HG03439 (cell line): ENCODE data around the gene AGTRAP.

Experiments used
- ATAC-seq: cut with Tn5 transposase; IDR thresholded peaks from one replicate; pipeline ENCODE4 v1.9.1; 2021; ENCODE audit warnings: mild to moderate bottlenecking, moderate library complexity; ENCODE audit not compliant: unreplicated experiment

AGTRAP gene

DNA sequence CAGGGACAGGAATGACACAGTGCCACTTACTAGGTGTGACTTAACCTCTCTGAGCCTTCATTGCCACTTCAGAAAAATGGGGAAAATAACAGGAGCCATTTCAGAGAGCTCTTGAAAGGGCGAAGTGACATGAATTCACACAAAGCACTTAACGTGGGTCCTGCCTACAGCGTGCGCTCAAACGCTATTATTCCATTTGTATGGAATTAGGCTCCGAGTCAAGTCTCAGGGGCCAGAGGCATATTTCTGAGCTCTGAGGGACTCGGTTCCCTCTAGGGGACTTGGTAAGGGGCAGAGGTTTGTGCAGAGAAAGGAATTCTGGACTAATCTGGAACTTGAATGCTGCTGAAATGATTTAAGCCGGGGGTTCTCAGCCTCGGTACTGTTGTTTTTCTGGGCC, 30.3 kb upstream of the AGTRAP start:
- ATAC-seq, result no peak

DNA sequence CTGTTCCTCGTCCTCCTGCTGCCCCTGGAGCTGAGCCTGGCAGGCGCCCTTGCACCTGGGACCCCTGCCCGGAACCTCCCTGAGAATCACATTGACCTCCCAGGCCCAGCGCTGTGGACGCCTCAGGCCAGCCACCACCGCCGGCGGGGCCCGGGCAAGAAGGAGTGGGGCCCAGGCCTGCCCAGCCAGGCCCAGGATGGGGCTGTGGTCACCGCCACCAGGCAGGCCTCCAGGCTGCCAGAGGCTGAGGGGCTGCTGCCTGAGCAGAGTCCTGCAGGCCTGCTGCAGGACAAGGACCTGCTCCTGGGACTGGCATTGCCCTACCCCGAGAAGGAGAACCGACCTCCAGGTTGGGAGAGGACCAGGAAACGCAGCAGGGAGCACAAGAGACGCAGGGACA, 29.6 kb upstream of the AGTRAP start:
- no peak for ATAC-seq

DNA sequence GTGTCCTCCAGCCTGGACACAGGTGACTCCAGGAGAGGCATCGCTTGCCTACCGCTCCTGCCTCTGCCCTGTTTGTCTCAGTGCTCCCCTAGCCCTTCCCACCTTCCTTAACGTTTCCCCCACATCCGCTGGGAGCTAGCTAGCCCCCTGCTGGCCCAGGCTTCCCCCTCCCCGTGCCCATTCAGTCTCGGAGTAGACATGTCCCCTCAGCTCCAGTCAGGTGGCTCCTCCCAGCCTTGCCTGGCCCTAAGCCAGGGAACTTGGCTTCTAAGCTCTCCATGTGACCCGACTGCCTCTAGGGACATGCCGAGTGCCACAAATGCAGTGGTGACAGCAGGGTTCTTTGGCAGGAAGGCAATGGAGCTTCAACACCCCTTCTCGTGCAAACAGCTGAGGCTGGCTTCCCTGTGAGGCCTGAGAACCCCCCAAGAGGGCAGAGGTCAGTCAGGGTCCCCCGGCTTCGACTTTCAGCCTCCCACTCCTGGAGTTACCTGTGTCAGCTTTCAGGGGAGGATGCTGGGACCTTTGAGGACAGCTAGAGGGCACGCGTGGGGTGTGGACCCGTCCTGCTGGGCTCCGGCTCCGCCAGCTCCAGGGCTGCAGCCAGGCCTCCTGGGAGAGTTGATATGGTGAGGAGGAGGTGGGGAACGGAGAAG, 28.2 kb upstream of the AGTRAP start:
- ATAC-seq, result no peak

DNA sequence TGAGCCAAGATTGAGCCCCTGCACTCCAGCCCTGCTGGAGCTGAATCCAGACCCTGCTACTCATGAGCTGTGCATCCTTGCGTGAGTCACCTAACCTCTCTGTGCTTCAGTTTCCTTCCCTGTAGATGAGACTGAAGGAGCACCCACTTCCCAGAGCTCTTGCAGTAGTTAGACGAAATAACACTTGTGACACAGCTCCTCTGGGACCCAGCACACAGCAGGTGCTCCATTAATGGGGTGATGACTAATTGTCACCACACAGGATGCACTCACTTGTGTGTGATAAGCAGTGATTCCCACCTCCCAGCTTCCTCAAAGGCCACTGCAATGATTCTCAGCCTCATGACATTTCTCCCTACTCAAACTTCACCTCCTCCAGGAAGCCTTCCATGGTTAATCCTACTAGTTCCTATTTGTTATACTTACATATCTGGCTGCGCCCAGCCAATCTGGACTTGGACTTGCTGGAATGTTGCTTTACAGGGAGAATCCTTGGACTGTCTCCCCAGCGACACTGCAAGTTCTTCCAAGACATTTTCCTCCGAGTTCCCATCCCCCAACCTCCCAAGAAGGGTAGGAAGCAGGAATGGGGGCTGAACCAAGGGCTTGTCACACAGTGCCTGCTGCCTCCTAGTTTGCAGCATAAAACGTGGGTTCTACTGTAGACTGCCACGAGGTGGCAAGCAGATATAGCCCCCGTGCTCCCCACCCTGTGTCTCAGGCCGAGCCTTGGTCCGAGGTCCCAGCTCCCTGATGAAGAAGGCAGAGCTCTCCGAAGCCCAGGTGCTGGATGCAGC, 27.2 kb upstream of the AGTRAP start:
- no peak for ATAC-seq

DNA sequence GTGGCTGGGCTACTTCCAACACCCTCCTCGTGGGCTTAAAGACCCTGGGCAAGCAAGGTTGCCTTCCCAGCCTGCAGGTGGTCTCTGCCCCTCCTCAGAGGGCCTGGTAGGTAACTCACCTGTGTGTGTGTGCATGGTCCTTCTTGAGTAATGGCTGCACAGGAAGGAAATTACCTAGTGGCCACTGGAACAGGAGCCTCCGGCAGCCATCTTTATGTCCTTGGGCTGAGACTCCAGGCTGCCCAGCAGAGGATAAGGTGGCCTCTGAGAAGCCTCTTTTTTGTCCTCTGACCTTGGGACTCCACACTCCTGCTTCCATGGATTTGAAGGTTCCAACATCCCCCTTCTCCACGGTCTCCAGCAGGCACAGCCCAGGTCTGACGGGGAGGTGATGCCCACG, 24.4 kb upstream of the AGTRAP start:
- ATAC-seq, result no peak

DNA sequence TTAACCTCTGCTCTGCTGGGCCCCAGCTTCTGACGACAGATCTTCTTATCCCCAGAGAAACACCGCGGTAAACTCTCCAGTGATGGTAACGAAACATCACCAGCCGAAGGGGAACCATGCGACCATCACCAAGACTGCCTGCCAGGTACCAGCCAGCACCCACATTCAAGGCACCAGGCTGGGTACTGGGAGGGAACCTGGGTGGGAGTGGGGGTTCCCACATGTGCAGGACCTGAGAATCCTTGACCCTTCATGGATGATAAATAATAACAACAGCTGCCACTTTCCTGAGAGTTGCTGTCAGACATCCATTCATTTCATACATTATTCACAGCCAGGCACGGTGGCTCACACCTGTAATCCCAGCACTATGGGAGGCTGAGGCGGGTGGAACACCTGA, 23.7 kb upstream of the AGTRAP start:
- ATAC-seq, result no peak

DNA sequence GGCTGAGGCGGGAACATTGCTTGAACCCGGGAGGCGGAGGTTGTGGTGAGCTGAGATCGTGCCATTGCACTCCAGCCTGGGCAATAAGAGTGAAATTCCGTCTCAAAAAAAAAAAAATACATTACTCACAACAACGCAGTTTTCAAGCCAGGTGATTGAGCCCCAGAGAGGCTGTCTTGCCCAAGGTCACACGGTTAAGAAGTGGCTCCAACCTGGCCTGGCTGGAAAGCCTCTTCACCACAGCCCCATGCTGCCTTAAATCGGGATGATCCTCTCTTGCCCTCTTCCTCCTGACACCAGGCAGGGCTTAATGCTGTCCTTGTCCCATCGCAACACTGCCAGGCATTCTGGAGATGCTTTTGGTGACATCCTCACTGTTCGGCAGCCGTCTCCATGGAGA, 22.8 kb upstream of the AGTRAP start:
- ATAC-seq, result no peak

DNA sequence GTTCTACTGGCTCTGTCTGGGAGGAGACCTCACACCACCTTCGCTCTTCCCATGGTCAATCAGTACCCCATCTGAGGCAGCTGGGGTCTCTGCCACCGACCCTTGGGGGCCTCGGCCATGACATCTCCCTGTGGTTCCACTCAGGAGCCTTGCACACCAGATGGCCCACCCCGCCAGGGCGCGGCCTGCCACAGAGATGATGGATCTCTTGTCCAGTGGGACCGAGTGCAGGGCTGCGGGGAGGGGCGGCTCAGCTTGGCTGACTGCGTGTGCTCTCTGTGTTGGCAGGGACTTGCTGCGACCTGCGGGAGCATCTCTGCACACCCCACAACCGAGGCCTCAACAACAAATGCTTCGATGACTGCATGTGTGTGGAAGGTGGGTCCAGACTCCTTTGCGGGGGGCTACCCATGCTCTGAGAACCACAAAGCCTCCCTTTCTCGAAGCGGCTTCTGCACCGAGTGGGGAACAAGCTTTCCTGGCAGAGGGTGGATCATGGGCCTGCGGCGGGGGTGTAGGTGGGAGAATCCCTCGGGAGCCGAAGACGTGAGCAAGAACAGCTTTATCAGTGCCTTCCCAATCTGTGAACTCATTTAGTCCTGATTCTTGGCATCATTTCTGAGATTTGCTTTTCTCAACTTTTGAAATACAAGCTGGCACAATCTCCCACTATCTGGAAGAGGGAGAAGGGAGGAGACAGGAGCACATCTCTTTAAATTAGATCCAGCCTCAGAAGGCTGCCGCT, 20.9 kb upstream of the AGTRAP start:
- ATAC-seq, result no peak

DNA sequence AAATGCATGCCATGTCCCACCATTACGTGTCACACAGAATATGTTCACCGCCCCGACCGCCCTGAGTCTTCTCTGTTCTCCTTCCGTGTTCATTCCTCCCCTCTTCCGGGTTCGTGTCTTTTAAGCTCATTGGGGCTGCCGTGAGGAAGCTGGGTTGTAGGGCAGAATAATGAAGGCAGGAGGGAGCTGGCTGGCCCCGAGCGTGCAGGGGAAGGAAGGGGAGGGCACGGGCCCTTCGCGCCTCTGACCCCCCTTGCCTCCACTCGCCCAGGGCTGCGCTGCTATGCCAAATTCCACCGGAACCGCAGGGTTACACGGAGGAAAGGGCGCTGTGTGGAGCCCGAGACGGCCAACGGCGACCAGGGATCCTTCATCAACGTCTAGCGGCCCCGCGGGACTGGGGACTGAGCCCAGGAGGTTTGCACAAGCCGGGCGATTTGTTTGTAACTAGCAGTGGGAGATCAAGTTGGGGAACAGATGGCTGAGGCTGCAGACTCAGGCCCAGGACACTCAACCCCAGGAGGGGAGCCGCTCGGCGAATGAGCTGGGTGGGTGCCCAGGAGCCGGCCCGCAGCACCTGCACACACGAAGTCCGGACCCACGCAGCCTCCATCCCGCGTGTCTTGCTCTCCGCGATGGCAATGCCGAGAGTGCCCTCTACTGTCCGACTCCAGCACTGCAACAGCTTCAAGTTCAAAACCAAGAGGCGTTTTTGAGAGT, 16.5 kb upstream of the AGTRAP start:
- ATAC-seq, result no peak

DNA sequence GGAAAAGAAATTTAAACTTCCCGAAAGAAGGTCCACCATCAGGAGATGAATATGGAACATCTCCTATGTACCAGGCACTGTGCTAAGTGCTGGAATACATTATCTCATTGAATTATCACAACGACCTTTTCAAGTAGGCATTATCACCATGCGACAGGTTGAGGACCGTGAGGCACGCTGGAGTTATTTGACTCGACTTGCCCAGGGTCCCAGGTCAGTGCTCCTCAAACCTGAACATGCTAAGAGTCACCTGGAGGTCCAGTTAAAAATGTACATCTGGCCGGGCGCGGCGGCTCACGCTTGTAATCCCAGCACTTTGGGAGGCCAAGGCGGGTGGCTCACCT, 15.9 kb upstream of the AGTRAP start:
- no peak for ATAC-seq

DNA sequence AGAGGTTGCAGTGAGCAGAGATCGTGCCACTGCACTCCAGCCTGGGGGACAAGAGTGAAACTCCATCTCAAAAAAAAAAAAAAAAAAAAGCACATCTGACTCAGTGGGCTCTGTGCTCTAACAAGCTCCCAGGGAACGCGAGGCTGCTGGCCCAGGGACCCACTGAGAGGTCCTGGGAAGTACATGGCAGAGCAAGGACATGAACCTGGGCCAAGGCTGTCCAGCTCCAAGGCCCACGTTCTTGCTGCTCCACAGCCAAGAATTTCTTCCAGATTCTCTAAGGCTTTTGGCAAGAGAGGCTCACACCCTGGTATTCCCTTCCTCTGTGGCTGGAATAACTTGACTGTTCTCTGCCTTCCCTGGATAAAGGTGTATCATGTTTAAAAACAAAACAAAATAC, 15.4 kb upstream of the AGTRAP start:
- no peak for ATAC-seq

DNA sequence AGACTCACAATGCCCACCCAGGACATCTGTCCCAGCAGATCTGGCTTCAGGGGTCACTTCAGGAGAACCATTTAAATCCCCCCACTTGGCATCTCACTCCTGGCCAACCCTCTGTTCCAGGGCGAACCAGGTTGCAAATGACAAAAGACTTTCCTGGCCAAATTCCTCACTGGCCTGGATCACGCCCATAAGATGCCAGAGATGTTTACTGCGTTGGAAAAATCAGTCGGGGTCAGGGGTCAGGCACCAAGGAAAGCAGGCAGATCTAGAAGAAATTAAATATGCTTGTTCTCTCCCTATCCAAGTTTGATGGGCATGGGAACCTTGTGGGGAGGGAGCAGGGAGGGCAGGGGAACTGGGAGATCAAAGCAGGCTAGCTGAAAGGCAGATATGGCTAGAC, 14.6 kb upstream of the AGTRAP start:
- no peak for ATAC-seq

DNA sequence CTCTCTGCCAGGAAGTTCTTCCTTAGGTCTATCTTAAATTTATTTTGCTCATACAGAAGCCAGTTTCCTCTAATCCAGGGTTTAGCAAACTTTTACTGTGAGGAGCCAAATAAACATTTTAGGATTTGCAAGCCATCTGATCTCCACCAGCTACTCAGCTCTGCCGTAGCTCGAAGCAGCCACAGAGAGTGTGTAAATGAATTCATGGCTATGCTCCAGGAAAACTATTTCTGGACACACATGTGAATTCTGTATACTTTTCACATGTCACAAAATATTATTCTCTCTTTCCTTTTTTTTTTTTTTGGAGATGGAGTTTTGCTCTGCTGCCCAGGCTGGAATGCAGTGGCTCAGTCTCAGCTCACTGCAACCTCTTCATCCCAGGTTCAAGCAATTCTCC, 13.4 kb upstream of the AGTRAP start:
- no peak for ATAC-seq

DNA sequence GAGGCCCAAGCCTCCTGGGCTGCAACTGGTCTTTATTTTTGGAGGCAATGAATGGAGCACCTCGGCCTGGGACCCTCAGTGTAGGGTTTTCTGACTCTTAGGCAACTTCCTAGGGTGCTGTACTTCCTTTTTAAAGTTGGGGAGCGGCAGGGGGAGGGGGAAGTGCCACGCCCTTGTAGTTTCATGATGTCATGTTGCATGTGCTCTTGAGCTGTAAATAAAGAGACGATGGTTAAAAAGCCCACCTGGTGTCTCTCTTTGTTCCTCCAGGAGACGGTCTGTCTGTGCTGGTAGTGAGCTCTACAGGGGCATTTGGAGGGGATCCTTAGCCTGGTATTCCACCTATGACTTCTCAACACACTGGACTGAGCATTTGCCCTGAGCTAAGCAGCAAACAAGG, 10.3 kb upstream of the AGTRAP start:
- ATAC-seq, result no peak

DNA sequence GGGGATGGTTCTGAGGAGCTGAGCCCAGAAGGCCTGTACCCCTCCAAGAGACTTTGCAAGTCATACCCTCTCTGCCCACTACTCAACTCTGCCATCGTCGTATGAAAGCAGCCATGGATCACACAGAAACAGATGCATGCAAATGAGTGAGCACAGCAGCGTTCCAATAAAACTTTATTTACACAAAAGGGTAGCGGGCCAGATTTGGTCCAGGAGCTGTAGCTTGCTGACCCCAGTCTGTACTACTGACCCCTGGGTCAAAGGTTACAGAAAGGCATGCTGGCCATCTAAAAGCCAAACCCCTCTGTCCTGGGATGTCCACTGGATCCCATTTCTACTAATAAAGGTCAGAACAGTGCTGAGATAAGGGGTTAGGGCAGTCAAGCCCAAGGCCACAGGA, 8.8 kb upstream of the AGTRAP start:
- ATAC-seq, result no peak

DNA sequence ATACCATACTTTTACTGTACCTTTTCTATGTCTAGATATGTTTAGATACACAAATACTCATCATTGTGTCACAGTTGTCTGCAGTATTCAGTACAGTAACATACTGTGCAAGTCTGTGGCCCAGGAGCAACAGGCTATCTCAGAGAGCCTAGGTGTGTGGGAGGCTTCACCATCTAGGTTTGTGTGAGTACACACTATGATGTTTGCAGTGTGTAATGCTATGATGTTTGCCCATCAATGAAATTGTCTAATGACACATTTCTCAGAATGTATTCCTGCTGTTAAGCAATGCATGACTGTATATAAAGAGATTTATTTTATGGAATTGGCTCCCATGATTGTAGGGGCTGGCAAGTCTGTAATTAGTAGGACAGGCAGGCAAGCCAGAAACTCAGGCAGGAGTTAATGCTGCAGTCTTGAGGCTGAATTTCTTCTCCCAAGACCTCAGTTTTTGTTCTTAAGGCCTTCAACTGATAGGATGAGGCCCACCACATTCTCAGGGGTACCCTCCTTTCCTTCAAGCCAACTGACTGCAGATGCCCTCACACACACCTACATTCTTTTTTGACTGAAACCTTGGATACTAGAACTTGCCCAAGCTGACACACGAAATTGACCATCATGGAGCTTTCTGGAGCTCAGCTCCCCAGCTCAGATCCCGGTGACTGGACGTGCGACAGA, 7.7 kb upstream of the AGTRAP start:
- ATAC-seq, result no peak

DNA sequence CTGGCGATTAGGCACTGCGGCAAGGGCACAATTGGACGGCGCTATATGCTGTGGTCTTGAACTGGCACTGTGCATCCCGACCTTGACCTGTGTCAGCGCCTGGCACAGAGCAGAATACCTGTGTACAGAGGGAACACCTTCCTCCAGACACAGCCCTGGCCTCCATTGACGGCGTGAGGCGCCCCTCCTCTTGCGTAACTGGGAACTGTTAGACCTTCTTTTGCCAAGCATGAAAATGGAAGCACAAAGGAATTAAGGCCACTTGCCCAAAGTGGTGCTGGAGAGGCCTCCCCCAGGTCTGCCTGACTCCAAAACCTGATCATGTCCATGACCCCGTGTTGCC, 6.8 kb upstream of the AGTRAP start:
- ATAC-seq, result no peak

DNA sequence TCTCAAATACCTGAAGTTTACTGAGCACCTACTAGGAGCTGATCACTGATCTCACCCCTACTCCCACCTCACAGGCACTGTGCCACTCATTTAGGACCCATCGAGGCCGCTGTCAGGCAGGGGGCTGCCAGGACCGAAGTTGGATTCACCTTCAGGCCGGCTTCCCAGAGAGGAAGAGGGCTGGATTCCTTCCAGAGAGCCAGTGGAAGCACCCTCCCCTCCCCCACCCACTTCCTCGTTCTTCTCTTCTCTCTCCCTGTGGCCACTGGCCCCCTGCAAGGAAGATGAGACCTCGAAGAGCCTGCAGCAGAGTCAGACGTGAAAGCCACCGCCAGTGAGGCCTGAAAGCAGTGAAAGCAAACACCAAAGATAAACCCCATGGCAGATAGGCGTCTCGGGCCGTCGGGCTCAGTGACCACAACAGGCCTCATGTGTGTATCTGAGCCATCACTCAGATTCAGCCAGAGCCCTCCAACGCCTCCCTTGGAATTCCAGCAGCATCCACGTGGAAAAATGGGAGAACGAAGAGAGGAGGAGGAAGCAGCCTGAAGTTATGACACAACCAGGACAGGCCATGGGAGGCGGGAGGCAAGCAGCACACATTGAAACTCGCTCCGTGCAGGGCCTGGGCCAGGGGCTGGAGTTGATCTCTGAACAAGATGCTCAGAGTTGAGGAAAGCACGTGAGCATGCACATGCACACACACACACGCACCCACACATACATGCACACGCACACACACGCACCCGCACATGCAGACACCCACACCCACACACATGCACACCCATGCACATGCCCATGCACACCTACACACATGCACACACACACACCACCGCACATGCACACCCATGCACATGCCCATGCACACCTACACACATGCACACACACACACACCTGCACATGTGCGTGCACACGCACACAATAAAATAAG, 6.2 kb upstream of the AGTRAP start:
- ATAC-seq, result no peak

DNA sequence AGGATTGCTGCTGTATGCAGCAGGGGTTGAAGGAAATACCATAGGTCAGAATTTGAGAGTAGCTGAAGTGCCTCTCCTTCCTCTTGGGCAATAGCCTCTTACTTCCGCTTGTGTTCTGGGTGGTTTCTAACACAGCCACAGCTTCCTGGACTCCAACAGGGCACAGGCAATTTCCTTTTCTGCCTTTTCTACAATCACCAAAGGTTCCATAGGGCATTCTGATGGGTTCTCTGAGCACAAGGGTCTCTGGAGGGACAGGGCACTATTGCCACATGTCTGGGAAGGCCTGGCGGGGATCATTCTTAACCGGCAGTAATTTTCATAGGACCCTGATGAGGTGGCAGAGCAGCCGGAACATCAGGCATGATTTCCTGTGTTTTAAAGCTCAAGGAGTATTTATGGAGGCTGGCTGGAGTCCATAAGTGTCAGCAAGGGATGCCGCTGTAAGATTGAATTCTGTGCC, 5.5 kb upstream of the AGTRAP start:
- ATAC-seq, result no peak
